GM12892 (cell line): ENCODE data around the gene ARSB.

Experiments used
- POLR2A ChIP-seq: IDR thresholded peaks from 2 replicates; pipeline ENCODE4 v1.6.1; 2011; ENCODE audit warnings: low read depth, low read length, control low read depth
- POLR2AphosphoS5 ChIP-seq: IDR thresholded peaks from 2 replicates; pipeline ENCODE4 v1.6.1; 2011; ENCODE audit warnings: low read depth, low read length, control low read depth
- TAF1 ChIP-seq: IDR thresholded peaks from 2 replicates; pipeline ENCODE4 v1.6.1; 2011; ENCODE audit warnings: low read depth, mild to moderate bottlenecking, control low read depth, low read length, borderline replicate concordance

- TF ChIP-seq POLR2AphosphoS5 (no peak), POLR2A (no peak), TAF1 (no peak)
Observed at GRCh38 chr5:78920604-78921003, 64.5 kb downstream of the ARSB start.
